ENCODE measurements around the gene PWWP2B.

PWWP2B gene

DNA sequence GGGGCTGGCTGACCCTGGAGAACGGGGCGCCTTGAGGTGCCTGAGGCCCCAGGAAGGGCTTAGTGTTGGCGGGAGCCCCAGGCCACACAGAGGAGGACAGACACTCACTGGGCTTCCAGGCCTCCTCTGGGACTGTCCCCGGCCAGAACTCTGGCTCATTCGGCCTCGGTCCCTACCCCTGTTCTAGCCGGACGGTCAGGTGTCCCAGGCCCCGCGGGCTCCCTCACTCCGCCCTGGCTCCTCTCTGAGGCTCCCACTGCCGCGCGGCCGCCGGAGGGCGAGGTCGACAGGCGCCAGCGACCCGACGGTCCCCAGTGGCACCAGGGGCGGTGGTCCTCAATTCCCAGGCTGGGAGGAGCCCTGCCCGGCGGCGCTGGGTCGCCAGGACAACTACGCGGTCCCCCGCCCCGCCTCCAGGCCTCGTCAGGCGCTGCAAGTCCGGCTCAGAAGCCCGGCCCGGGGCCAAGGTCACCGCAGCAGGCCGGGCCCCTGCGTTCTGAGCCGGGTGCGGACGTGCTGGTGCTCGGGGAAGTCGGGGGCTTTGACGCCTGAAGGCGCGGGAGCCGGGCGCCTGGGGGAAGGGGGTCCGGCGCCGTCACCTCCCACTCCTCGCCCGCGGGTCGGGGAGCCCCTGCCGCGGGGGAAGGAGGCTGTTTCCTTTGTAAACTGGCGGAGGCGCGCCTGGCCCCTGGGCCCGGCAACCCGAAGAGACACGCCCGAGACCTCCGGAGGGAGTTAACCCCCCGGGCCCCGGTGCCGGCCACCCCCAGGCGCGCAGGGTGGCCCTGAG is 1.1 kb upstream of the PWWP2B start:
- DNase-seq, result no peak

DNA sequence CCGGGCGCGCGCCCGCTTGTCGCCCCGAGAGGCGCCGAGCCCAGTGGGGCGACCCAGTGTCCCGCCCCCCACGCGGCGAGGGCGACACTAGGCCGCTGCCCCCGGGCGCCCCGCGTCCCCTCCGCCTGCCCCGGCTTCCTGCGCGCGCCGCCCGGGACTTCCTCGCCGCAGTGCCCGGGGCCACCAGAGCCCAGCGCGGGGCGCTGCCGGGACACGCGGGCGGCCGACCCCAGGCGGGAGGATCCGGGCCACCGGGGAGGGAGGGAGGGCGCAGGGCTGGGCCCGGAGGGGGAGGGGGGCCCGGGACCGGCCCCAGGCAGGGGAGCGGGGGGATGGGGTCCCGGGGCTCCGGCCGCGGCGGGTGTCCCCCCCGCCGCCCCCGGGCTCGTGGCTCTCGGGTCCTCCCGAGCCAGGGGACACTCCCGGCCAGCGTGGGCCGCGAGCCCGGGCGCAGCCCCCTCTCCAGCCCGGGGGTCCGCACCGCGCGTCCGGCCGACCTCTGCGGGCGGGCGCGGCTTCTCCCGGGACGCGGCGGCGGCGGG is 435 bp upstream of the PWWP2B start:
- peak; percentile 52 for DNase-seq

DNA sequence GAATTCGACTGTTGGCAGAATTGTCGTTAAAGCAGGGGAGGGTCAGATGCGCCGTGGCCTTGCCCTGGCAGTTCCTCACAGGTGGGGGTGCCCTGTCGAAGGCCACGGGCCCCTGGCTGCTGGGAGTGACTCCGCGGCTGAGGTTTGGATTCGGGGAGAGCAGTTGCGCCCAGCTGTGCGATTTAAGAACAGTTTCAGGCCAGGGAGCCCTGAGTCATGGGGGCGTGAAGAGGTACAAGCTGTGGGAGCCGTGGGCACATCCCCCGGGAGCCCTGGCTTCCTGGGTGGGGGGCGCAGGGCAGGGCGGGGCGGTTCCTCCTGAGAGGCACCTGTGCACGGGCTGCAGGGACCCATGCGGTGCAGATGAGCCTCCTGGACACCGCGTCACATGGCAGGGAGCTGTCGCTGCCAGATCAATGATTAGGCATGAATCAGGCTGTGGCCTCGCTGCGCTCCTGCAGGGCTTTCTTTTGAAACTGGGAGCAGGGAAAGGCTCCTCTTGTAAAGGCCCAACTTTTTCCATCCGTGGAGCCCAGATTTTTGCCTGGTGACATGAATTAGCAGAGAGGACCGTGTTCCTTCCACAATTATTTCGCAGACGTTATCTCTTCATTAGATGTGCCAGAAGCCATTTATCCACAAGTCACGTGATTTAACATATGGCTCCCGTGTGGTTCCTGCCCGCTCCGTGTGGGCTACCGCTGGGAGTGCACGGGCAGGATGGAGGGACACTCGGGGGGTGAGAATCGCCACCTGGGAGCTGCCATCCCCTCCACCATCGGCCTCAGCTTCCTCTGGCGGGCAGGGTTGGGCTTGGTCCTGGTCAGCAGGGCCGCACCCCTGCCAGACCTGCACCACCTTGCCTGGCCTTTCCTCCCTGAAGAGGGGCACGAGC is 918 bp downstream of the PWWP2B start:
- peak; percentile 39 for DNase-seq

DNA sequence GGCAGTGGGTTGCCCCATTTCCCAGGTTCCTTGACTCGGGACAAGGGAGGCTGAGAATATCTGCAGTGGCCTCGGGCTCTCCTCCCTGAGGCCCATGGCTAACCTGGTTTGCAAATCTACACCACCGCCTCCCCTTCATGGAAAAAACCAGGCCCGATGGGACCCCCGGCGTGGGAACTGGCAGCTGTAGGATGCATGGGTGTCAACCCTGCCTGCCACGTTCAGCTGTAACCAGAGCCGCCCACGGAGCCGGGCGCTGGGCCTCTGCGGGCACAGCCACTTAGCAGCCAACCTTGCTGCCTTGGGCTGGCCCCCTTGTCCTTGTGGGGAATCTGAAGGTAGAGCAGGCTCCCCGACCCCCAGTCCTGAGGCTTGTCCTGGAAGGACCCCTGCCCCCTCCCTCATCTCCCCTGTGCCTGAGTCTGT is 1.6 kb downstream of the PWWP2B start:
- DNase-seq, result no peak

DNA sequence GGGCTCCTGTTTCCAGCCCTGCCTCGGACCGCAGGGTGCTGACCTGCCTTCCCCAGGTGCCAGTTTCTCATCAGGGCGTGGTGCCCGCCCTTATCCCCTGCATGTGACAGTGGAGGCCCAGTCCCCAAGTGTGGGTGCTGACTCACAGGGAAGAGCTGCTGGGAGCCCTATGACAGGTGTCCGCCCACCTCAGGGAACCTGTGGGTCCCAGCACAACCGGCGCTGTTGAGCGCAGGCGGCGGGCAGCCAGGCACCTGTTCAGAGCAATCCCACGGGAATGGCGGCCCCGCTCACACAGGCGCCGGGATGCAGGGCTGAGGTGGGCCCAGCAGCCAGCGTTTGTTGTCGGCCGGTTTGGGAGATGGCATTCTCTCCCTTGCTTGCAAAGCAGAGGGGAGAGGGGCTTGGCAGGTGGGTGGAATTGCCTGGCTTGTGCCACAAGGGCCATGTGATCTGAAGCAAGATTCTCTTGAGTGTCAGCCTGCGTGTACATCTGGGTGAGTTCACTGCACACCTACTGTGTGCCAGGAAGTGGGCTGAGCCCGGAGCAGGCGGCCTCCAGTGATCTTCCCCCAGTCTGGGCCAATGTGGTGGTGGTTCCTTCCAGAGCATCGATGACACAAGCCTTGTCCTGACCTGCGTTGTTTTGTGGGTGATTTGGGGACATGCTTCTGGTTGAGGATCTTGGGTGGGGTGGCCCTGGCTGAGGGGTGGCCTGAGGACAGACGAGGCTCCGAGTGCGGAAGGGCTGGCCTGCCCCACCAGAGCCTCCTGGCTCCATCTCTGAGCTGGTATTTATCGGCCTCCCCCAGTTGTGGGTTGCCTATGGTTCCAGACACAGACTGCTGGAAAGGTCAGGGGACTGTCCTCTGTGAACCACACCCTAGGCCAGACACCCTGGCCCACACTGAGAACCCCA is 2.4 kb downstream of the PWWP2B start:
- DNase-seq, result no peak

DNA sequence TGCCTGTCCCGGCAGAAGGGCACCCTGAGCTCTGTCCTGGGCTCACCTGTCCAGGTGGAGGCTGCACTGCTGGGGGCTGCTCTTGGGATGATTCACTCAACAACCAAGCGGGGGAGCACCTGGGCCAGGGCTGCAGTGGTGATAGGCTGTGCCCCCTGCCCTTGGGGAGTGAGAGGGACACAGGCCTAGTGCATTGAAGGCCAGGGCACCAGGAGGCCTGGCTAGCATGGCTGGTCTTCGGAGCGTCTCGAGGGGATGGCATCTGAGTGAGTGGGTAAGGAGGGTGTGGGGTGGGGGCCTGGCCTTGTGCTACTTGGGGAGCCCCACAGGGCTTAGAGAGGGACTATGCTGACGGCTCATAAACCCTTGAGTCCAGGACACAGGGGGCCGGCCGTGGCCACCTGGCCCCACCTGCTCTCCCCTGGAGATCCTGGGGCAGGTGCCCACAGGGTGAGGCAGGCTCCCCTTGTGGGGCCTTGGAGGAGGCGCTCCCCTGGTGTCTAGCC is 3.1 kb downstream of the PWWP2B start:
- no peak for DNase-seq

DNA sequence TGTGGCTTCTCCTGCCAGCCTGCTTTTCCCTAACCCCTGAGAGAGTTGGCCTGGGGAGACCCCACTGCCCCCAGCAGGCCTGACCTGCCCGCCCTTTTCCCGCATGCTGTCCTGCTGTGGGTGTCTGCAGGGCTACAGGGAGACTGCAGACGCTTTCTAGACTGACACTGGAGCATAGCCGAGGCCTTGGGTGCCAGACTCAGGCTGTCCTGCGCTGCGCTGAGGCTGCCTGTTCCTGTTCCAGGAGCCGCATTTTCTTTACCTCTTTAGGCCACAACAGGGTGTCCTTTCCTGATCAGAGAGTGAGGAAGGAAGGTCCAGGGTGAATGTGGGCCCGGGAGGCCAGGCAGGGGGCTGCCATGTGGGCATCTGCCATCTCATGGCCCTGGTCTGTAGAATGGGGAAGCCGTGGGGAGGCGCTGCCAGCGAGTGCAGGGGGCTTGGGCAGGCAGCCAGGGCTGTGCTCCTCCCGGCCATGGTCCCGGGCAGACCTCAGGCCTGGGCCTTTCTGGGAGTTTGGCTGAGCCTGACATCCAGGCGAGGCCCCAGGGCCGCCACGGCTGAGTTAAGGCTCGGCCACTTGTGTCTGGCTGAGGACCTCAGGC is 3.6 kb downstream of the PWWP2B start:
- DNase-seq, result no peak

DNA sequence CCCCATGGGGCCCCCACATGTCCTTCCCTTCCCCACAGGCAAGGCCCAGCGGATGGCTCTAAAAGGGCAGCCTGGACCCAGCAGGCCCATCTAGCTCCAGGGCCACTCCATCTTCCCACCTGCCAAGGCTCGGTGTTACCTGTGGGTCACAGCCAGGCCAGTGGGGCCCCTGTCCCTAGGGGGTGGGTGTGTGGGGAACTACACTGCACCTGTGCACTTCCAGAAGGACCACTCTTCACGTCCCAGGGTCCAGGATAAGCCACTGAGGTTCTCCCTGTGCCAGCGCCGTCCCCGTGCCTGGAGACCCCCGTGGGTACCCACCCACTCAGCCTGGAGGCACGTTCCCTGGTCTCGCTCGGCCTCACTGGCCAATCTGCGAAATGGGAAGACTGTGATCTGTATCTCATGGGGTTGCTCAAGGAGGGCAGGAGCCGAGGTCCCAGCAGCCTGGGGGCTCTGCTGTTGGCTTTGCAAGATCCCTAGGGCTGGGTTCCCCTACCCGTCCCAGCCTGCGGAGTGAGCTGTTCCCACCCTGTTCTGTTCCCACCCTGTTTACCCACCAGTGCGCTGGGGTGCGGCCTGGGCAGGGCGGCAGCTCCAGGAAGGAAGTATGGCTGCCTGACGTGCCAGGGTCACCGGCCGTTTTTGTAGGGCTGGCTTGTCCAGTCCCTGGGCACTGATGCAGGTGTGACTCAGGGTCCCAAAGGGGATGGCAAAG is 4.6 kb downstream of the PWWP2B start:
- DNase-seq, result no peak

DNA sequence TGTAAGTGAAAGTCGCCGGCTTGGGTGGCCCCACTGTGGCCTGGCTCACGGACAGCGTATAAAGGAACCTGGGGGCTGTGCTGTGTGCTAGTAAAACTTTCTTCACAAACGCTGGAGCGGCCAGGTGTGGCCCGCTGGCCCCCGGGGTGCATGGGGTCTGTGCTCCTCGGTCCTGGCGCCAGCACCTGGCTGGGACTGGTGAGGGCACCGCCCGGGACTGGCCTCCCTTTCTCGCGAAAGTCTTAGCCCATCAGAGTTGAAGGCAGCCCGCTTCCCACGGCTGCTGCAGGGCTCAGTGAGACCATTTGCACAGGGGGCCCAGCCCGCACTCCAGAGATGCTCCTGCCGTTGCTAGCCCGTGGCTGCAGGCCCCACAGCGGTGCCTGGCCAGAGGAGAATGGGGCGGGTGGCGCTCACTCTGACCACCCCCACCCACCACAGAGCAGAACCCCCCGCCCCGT is 5.8 kb downstream of the PWWP2B start:
- no peak for DNase-seq

DNA sequence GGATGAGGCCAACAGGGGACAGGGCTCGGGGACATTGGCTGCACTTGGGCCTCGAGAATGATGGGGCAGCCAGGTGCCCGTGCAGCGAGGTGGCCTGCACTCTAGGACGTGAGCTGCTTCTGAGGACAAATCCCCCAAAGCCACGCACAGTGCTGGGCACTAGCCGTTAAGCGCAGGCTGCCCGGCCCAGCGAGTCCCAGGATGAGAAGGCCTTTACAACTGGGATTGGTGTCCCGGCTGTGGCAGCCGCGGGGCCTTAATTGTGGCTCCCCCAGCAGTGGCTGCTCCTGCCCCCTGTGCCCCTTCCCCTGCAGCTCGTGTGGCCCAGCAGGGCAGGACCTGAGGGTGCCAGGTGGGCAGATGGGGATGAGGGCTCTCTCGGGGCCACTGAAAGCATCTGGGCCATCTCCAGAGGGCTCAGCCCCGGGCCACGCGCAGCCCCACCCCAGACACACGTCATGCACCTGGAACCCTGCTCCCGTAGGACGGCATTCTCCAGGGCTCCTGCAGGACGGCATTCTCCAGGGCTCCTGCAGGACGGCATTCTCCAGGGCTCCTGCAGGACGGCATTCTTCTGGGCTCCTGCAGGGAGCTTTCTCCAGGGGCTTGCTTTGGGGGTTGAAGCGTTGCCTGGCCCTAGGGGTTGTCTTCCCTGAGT is 6.6 kb downstream of the PWWP2B start:
- no peak for DNase-seq

DNA sequence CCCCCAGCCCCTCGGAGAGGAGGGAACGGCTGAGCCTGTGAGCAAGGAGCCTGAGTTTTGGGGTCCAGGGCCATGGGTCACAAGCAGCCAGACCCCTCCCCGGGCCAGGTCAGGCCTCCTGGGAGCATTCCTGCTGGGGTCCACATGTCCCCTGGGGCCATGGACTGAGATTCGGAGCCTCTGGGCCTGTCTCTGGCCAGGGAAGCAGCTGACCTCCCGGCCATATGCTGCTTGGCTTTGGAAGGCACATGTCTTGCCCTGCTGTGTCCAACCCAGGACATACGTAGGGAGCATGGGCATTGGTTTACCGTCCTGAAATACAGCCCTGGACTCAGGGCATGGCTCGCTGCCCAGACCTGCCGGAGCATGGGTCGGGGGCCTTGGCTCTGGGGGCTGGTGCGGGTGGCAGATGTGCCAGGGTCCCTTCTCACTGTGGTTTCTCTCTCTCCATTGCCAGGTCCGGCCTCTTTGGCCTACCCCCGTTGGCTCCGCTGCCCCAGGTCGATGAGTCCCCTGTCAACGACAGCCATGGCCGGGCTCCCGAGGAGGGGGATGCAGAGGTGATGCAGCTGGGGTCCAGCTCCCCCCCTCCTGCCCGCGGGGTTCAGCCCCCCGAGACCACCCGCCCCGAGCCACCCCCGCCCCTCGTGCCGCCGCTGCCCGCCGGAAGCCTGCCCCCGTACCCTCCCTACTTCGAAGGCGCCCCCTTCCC is 7.3 kb downstream of the PWWP2B start:
- no peak for DNase-seq

DNA sequence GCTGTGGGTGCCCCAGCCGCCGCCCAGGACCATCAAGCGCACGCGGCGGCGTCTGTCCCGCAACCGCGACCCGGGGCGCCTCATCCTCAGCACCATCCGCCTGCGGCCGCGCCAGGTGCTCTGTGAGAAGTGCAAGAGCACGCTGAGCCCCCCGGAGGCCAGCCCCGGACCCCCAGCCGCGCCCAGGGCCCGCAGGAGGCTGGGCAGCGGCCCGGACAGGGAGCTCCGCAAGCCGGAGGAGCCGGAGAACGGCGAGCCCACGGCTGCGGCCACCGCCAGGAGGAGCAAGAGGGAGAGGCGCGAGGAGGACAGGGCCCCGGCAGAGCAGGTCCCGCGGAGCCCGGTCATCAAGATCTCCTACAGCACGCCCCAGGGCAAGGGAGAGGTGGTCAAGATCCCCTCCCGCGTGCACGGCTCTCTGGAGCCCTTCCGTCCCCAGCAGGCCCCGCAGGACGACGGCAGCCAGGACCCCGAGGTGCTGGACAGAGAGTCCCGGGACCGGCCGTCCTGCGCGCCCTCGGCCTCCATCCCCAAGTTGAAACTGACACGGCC is 8.0 kb downstream of the PWWP2B start:
- no peak for DNase-seq

DNA sequence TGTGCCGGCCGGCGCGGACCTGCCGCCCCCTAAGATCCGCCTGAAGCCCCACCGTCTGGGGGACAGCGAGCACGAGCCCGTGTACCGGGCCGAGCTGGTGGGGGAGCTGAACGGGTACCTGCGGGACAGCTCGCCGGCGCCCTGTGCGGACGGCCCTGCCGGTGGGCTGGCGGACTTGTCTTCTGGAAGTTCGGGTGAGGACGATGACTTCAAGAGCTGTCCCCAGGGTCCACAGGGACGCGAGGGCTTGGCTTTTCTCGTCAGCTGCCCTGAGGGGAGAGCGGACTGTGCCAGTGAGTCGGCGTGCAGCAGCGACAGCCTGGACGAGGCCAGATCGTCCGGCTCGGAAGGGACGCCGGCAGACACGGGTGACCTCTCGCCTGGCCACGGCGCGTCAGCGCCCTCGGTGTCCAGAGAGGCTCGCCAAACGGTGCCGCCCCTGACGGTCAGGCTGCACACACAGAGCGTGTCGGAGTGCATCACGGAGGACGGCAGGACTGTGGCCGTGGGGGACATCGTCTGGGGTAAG is 8.5 kb downstream of the PWWP2B start:
- no peak for DNase-seq

DNA sequence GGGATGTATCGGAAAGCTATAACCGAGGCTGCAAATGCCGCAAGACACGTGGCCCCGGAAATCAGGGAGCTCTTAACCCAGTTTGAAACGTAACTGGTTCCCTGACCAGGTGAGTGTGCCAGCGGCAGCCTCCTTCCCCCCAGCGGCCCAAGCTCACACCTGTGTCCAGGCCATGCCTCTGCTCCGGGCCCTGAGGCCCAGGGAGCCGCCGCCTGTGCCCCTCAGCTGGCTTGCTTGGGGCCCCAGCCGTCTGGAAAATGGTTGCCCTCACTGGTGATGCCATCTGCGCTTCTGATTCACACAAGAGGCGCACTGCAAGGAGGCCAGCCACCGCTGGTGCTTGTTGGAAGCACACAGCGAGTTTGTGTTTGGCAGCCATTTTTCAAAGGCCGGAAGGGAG is 9.2 kb downstream of the PWWP2B start:
- DNase-seq, result no peak

DNA sequence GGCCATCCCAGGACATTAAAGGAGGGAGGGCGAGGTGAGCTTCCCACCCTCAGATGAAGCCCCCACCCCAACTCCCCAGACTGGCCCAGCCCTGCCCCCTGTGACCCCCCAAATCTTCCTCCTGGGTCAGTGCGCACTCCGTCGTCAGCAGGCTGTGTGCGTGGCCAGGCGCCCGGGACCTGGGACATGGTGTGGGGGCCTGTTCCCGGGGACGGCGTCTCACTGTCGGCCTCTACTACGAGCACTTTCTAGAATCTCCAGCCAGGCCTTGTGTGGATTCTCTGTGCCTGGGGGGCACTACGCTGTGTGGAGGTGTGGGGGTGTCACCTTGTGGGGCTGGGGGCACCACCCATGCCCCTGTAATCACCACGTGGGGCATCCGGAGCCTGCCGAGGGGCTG is 9.8 kb downstream of the PWWP2B start:
- DNase-seq, result no peak

DNA sequence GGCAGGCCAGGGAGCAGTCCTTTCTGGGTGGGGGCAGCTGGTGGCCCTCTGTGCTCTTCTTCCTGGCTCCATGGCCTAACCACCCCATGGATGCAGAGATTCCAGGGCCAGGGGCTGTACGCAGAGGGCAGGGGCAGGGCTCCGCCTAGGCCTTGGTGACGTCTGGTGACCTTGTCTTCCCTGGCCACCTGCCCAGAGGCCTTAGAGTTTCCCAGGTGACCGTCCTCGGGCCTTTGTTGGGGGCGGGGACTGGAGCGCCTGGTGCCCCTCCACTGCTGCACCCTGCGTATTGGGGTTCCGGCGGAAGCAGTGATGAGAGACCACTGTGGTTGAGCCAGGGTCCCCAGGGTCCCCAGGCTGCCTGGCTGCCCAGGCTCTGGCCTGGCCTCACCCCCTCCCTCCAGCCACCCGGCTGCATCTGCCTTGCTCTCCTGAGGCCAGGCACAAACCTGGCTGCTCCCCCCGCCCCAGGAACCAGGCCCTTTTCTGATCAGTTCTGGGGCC is 10.3 kb downstream of the PWWP2B start:
- no peak for DNase-seq

DNA sequence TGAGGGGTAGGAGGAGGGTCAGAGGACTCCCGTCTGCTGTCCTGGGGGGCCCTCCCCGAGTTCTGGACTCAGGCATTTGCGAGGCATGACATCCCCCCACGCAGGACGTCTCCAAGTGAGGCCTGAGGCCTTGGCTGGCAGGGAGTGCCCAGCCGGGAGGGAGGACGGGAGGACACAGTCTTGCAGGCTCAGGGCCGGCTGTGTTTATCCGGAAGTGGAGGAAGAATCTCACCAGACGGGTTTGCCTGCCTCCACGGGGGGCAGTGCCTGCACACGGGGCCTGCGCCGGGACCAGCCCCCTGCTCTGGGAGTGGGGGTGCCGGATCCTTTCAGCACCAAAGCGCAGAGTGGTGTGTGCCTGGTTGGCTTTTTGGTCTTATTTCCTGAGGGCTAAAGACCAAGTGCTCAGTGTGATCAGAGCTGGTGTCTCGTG is 10.9 kb downstream of the PWWP2B start:
- DNase-seq, result no peak

DNA sequence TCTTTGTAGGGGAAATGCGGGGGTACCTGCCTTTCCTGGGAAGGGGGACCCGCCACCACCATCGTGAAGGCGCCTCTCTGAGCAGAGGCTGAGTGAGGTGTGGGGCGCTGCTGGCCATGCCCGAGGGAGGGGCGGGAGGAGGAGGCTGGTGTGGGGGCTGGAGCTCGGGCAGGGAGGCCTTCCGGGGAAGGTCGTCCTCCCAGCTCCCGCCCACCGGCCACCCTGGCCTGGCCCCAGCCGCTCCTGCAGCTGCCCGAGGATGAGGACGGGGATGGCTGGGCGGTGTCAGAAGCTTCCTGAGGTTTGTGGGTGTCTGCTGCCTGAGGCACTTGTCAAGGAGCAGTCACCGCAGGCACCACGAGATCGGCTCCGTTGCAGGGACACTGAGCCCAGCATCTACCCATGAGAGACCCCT is 11.4 kb downstream of the PWWP2B start:
- DNase-seq, result no peak
